ENCODE results near the gene KIAA0753.
"Not testable (repeated sequence)": the region's sequence is repeated elsewhere in the genome, so short reads cannot be mapped to it uniquely, and the experiment has no call there.

KIAA0753 gene

DNA sequence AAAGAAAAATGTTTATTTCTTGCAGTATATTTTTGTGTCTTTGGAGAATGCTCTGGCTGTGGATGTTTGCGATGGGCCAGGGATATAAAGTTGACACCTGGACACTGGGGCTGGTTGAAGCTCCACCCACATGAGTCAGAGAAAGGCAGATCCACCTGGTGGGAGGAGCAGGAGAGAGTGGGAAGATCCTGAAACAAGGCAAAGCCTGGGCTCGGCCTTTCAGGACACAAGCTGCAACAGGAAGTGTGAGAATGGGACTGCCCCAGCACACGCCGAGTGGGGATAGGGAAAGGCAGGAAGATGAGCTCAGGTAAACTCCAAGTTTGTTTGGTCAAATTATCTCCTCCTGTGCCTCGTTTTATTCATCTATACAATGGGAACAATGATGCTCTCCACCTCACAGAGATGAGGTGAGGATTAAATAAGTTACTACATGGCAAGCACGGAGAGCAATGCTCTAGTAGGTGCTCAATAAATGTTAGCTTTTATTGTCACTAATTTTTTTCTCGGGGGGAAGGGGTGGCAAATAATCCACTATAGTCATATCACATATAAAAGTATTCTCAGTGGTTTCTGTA lies 62.7 kb downstream of the KIAA0753 start:
- TF ChIP-seq, protein P1, sequence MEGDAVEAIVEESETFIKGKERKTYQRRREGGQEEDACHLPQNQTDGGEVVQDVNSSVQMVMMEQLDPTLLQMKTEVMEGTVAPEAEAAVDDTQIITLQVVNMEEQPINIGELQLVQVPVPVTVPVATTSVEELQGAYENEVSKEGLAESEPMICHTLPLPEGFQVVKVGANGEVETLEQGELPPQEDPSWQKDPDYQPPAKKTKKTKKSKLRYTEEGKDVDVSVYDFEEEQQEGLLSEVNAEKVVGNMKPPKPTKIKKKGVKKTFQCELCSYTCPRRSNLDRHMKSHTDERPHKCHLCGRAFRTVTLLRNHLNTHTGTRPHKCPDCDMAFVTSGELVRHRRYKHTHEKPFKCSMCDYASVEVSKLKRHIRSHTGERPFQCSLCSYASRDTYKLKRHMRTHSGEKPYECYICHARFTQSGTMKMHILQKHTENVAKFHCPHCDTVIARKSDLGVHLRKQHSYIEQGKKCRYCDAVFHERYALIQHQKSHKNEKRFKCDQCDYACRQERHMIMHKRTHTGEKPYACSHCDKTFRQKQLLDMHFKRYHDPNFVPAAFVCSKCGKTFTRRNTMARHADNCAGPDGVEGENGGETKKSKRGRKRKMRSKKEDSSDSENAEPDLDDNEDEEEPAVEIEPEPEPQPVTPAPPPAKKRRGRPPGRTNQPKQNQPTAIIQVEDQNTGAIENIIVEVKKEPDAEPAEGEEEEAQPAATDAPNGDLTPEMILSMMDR (IDR thresholded peaks at IDR 0.05; ENCODE audit: insufficient read depth, low read length, poor library complexity, severe bottlenecking) = no peak
- Histone ChIP-seq H3K27me3 (replicated peaks; ENCODE audit: control insufficient read depth, insufficient read depth, low read length) (no peaks in the 10 kb centered on the region), H3K4me3 (replicated peaks; ENCODE audit: low read depth, low read length) (no peak overlapping the region), H3K36me3 (ENCODE audit: control insufficient read depth, insufficient read depth, low read length) (no peaks in the 10 kb centered on the region; the same call in none of the 2 replicates)
- DNase-seq (ENCODE audit: extremely low read depth, insufficient read length) = no peak

DNA sequence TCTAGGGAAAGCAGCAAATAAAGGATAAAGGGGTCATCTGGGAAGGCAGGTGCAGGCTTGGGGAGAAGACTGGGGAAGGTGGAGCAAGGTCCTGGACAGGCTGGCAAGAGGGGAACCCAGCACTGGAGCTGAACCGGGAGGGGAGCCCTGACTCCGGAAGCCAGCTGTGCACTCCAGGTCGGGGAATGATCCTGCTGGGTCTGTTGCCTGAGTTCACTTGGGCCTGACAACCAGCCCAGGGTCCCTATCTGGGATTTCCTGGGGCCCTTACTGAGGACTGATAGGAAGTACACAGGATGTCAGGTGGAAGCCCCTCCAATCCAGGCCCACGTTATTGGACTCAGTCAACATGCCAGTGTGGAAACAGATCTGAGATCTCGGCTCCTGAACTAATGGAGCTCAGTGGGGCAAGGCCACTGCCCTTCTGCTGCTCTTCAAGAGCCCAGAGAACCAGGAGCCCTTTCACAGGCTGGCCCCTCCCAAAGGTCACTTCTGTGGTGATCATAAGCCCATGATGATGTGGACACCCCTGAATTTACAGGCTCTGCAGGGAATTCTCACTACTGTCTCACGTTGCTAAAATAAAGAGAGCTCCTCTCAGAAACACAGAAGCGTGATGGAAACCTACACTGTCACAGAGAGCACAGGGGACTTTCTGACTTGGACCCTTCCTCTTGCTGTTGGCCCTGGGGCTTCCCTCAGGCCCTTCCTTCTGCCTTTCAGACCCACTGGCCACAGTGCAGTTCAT lies 64.3 kb downstream of the KIAA0753 start:
- no peak for DNase-seq (ENCODE audit: extremely low read depth, insufficient read length)
- no peaks in the 10 kb centered on the region; the same call in none of the 2 replicates for H3K36me3 ChIP-seq (ENCODE audit: control insufficient read depth, insufficient read depth, low read length)
- no peaks in the 10 kb centered on the region for H3K27me3 ChIP-seq (replicated peaks; ENCODE audit: control insufficient read depth, insufficient read depth, low read length)
- H3K4me3 ChIP-seq (replicated peaks; ENCODE audit: low read depth, low read length) = no peak overlapping the region
- TF ChIP-seq, protein P1 (IDR thresholded peaks at IDR 0.05; ENCODE audit: insufficient read depth, low read length, poor library complexity, severe bottlenecking) = no peak

GRCh38 chr17:6575596-6575988 lies 64.9 kb downstream of the KIAA0753 start:
- Histone ChIP-seq H3K36me3 (ENCODE audit: control insufficient read depth, insufficient read depth, low read length) (no peaks in the 10 kb centered on the region; the same call in none of the 2 replicates), H3K27me3 (replicated peaks; ENCODE audit: control insufficient read depth, insufficient read depth, low read length) (no peaks in the 10 kb centered on the region), H3K4me3 (replicated peaks; ENCODE audit: low read depth, low read length) (no peak overlapping the region)
- TF ChIP-seq, protein P1 (IDR thresholded peaks at IDR 0.05; ENCODE audit: insufficient read depth, low read length, poor library complexity, severe bottlenecking) = no peak
- no peak for DNase-seq (ENCODE audit: extremely low read depth, insufficient read length)

DNA sequence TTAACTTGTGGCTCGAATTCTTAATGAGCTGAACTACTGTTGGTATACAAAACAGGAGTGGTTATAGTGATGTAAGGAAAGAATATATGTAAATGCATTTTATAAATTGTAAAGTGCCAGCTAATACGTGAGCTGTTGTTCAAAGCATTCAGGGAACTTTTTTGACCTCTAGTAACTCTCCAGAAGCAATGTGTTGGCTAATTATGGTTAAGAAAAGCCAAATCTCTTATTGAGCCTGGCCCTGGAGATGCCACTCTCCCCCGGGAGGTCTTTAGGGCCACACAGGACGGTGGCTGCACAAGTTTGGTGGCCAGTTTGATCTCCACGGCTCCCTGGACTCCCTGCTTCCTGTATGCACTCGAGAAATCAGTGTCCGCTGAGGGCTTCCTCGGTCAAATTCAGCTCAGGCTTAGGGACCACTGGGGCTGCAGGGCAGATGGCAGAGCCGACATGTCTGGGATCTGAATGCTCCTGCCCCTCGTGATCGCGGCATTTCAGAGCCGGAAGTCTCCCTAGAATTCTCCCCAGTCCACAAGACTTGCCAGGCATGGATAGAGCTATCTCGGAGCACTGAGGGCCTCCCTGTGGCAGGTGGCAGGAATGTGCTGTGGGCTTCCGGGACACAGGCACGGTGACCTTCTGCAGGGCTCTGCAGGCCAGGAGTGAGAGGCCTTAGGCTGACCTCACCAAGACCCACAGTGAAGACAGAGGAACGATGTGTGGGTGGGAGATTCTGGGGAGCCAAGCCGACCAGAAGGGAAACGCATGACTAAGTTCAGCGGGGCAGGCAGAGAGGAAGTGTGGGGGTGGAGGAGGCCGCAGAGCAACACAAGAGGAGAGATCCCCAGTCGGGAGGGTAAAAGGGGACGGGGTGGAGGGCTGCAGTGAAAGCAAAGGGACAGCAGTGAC lies 65.6 kb downstream of the KIAA0753 start:
- no peaks in the 10 kb centered on the region; the same call in none of the 2 replicates for H3K36me3 ChIP-seq (ENCODE audit: control insufficient read depth, insufficient read depth, low read length)
- DNase-seq (ENCODE audit: extremely low read depth, insufficient read length) = peak; percentile 67
- H3K27me3 ChIP-seq (replicated peaks; ENCODE audit: control insufficient read depth, insufficient read depth, low read length) = no peaks in the 10 kb centered on the region
- TF ChIP-seq, protein P1 (IDR thresholded peaks at IDR 0.05; ENCODE audit: insufficient read depth, low read length, poor library complexity, severe bottlenecking) = no peak
- H3K4me3 ChIP-seq (replicated peaks; ENCODE audit: low read depth, low read length) = no peak overlapping the region

- Histone ChIP-seq H3K4me3 (replicated peaks; ENCODE audit: low read depth, low read length) (no peak overlapping the region), H3K36me3 (ENCODE audit: control insufficient read depth, insufficient read depth, low read length) (no peaks in the 10 kb centered on the region; the same call in none of the 2 replicates), H3K27me3 (replicated peaks; ENCODE audit: control insufficient read depth, insufficient read depth, low read length) (no peaks in the 10 kb centered on the region)
- no peak for DNase-seq (ENCODE audit: extremely low read depth, insufficient read length)
- TF ChIP-seq, protein P1 (IDR thresholded peaks at IDR 0.05; ENCODE audit: insufficient read depth, low read length, poor library complexity, severe bottlenecking) = no peak
These were observed 66.4 kb downstream of the KIAA0753 start for GRCh38 chr17:6573982-6574686.

GRCh38 chr17:6573495-6573894 lies 67.0 kb downstream of the KIAA0753 start:
- not testable (repeated sequence) for DNase-seq (ENCODE audit: extremely low read depth, insufficient read length); H3K36me3 ChIP-seq (ENCODE audit: control insufficient read depth, insufficient read depth, low read length); H3K4me3 ChIP-seq (replicated peaks; ENCODE audit: low read depth, low read length)

More at GRCh38 chr17:6573495-6573894, 67.0 kb downstream of the KIAA0753 start:
- H3K27me3 ChIP-seq (replicated peaks; ENCODE audit: control insufficient read depth, insufficient read depth, low read length) = not testable (repeated sequence)

Measured in GM06990 (cell line).